OCI-LY1 (cell line): ENCODE measurements around the gene TIMM8B.

Source experiments
- CTCF ChIP-seq: fragments of 200-600 bp; sonication (generic), shearing (Covaris generic); IDR thresholded peaks from 2 replicates; pipeline ENCODE4 v1.5.1; 2017; ENCODE audit warnings: mild to moderate bottlenecking, antibody characterized with exemption, low read length, moderate library complexity, mixed read lengths
- EZH2 ChIP-seq: fragments of 200-600 bp; sonication (generic), shearing (Covaris generic); IDR thresholded peaks from 2 replicates; pipeline ENCODE4 v1.8.0; 2017; ENCODE audit warnings: borderline replicate concordance, mixed run types, mild to moderate bottlenecking, antibody characterized with exemption, low read length, moderate library complexity, mixed read lengths

- no peak for TF ChIP-seq CTCF
- TF ChIP-seq EZH2, result no peak
These were observed 12.4 kb downstream of the TIMM8B start, which contains the start of the genes NKAPD1 and PIH1D2 for GRCh38 chr11:112073941-112074811.
